ENCODE results near the gene GPN3.

Gene GPN3

GRCh38 chr12:110468214-110469048 is at the start of gene GPN3, which contains the start of gene FAM216A:
Gene GPN3 (minus strand): TSS chr12:110468257. CDS start chr12:110468203, 54 bp downstream.
Gene FAM216A (plus strand): TSS chr12:110468845. CDS start chr12:110468876, 31 bp downstream.
- H3K36me3 ChIP-seq (replicated peaks), result peaks cover 15% of the 10 kb centered on the region
- DNase-seq (ENCODE audit: low spot score in 2 of 2), result peak; percentile 97 to 99
- no peaks in the 10 kb centered on the region for H3K9me3 ChIP-seq
- H3K27me3 ChIP-seq (ENCODE audit: low read depth), result no peaks in the 10 kb centered on the region
- peak within 1 kb of the TSS; percentile 60 for H3K4me3 ChIP-seq
- peaks cover 17% of the 10 kb centered on the region for H3K4me1 ChIP-seq
- in situ Hi-C loops (cut with MboI; ENCODE audit: low sequenced_read_pairs), result loop anchor here (10.0 kb wide), 2 partner anchors 136 to 356 kb away; no protein-coding TSS in a partner anchor

GRCh38 chr12:110516995-110517394 is 48.9 kb upstream of the GPN3 start:
- no peaks in the 10 kb centered on the region for H3K27me3 ChIP-seq (ENCODE audit: low read depth)
- in situ Hi-C loops (cut with MboI; ENCODE audit: low sequenced_read_pairs), result no loop called here
- no peaks in the 10 kb centered on the region for H3K9me3 ChIP-seq
- DNase-seq (ENCODE audit: low spot score in 2 of 2), result no peak
- H3K4me1 ChIP-seq, result no peaks in the 10 kb centered on the region
- H3K4me3 ChIP-seq, result no peak overlapping the region
- H3K36me3 ChIP-seq (replicated peaks), result no peaks in the 10 kb centered on the region

DNA sequence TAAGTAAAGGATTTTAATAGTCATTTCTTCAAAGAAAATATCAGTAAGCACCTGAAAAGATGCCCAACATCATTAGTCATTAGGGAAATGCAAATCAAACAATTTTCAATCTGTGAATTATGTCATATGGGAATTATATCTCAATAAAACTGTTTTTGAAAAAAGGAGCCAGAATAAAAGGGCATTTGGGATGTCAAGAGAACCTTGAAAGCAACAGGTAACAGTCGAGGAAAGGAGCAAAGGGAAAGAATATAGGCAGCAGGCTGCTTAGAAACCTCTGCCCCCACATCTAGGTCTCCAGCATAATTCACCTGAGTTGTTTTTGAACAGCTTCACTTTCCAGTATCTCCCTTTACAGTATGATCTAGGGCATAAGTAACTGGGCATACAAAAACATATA is 46.3 kb upstream of the GPN3 start:
- Histone ChIP-seq H3K4me1 (no peaks in the 10 kb centered on the region), H3K36me3 (replicated peaks) (no peaks in the 10 kb centered on the region), H3K27me3 (ENCODE audit: low read depth) (no peaks in the 10 kb centered on the region), H3K4me3 (no peak overlapping the region), H3K9me3 (no peaks in the 10 kb centered on the region)
- in situ Hi-C loops (cut with MboI; ENCODE audit: low sequenced_read_pairs), result no loop called here
- DNase-seq (ENCODE audit: low spot score in 2 of 2), result no peak

DNA sequence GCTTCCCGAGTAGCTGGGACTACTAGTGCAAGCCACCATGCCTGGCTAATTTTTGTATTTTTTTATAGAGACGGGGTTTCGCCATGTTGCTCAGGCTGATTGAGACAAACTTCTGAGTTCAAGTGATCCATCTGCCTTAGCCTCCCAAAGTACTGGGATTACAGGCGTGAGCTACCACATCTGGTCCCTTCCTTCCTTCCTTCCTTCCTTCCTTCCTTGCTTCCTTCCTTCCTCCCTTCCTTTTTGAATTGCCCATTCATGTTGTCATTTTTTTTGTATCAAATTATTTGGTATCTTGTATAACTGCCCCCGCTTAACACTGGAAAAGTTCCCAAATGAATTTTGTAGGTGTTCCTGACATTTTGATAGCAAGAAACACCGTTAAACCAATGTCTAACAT is 45.8 kb upstream of the GPN3 start:
- no peak for DNase-seq (ENCODE audit: low spot score in 2 of 2)
- H3K4me1 ChIP-seq, result no peaks in the 10 kb centered on the region
- no peaks in the 10 kb centered on the region for H3K36me3 ChIP-seq (replicated peaks)
- no peak overlapping the region for H3K4me3 ChIP-seq
- in situ Hi-C loops (cut with MboI; ENCODE audit: low sequenced_read_pairs), result no loop called here
- no peaks in the 10 kb centered on the region for H3K27me3 ChIP-seq (ENCODE audit: low read depth)
- H3K9me3 ChIP-seq, result no peaks in the 10 kb centered on the region

- in situ Hi-C loops (cut with MboI; ENCODE audit: low sequenced_read_pairs), result no loop called here
Measured at GRCh38 chr12:110508071-110508586, 40.1 kb upstream of the GPN3 start.

GRCh38 chr12:110505332-110505731 is 37.3 kb upstream of the GPN3 start:
- H3K27me3 ChIP-seq (ENCODE audit: low read depth), result no peaks in the 10 kb centered on the region
- no peak overlapping the region for H3K4me3 ChIP-seq
- no peaks in the 10 kb centered on the region for H3K36me3 ChIP-seq (replicated peaks)
- no peaks in the 10 kb centered on the region for H3K9me3 ChIP-seq
- in situ Hi-C loops (cut with MboI; ENCODE audit: low sequenced_read_pairs), result no loop called here
- peaks cover 3% of the 10 kb centered on the region for H3K4me1 ChIP-seq
- no peak for DNase-seq (ENCODE audit: low spot score in 2 of 2)

More at GRCh38 chr12:110508071-110508586, 40.1 kb upstream of the GPN3 start:
- no peak for DNase-seq (ENCODE audit: low spot score in 2 of 2)
- no peaks in the 10 kb centered on the region for H3K27me3 ChIP-seq (ENCODE audit: low read depth)
- H3K36me3 ChIP-seq (replicated peaks), result no peaks in the 10 kb centered on the region
- no peaks in the 10 kb centered on the region for H3K4me1 ChIP-seq
- no peaks in the 10 kb centered on the region for H3K9me3 ChIP-seq
- no peak overlapping the region for H3K4me3 ChIP-seq

DNA sequence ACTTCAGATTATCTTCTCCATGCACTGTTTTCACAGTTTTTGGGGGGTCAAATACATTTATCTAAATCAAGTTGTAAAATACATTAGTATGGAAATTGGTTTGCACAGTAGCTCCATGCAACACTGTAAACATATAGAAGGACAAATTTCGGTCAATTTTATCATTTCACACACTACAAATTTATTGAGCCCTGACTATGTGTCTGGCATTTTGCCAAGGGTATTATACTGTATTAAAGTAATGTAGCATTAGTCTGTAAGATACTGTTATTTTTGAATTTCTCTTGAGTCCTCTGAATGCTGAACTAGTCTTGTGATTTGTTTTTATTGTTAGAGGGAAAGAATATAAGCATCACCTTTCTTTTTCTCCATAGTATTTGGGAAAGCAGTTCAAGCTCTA is 35.4 kb upstream of the GPN3 start:
- peaks cover 1% of the 10 kb centered on the region for H3K36me3 ChIP-seq (replicated peaks)
- in situ Hi-C loops (cut with MboI; ENCODE audit: low sequenced_read_pairs), result no loop called here

GRCh38 chr12:110501752-110502738 is 34.0 kb upstream of the GPN3 start, which contains the start of the genes RAD9B and VPS29:
Gene RAD9B (plus strand): TSS chr12:110502331. CDS start chr12:110502338, 7 bp downstream.
Gene VPS29 (minus strand): TSS chr12:110502111. CDS start chr12:110502051, 60 bp downstream.
- peak; percentile 97 to 99 for DNase-seq (ENCODE audit: low spot score in 2 of 2)
- Histone ChIP-seq H3K4me3 (peak within 1 kb of the TSS; percentile 93), H3K4me1 (peaks cover 21% of the 10 kb centered on the region), H3K27me3 (ENCODE audit: low read depth) (no peaks in the 10 kb centered on the region), H3K9me3 (no peaks in the 10 kb centered on the region), H3K36me3 (replicated peaks) (peaks cover 4% of the 10 kb centered on the region)
- in situ Hi-C loops (cut with MboI; ENCODE audit: low sequenced_read_pairs), result no loop called here

More for the DNA sequence above, 35.4 kb upstream of the GPN3 start:
- Histone ChIP-seq H3K4me3 (no peak overlapping the region), H3K4me1 (peaks cover 18% of the 10 kb centered on the region), H3K9me3 (no peaks in the 10 kb centered on the region), H3K27me3 (ENCODE audit: low read depth) (no peaks in the 10 kb centered on the region)
- no peak for DNase-seq (ENCODE audit: low spot score in 2 of 2)

- Histone ChIP-seq H3K4me1 (peaks cover 21% of the 10 kb centered on the region), H3K36me3 (replicated peaks) (peaks cover 8% of the 10 kb centered on the region), H3K27me3 (ENCODE audit: low read depth) (no peaks in the 10 kb centered on the region), H3K4me3 (peak overlapping the region; percentile 93), H3K9me3 (no peaks in the 10 kb centered on the region)
- DNase-seq (ENCODE audit: low spot score in 2 of 2), result peak; percentile 47 to 58
- in situ Hi-C loops (cut with MboI; ENCODE audit: low sequenced_read_pairs), result no loop called here
Measured at GRCh38 chr12:110501399-110501751, 33.3 kb upstream of the GPN3 start.

DNA sequence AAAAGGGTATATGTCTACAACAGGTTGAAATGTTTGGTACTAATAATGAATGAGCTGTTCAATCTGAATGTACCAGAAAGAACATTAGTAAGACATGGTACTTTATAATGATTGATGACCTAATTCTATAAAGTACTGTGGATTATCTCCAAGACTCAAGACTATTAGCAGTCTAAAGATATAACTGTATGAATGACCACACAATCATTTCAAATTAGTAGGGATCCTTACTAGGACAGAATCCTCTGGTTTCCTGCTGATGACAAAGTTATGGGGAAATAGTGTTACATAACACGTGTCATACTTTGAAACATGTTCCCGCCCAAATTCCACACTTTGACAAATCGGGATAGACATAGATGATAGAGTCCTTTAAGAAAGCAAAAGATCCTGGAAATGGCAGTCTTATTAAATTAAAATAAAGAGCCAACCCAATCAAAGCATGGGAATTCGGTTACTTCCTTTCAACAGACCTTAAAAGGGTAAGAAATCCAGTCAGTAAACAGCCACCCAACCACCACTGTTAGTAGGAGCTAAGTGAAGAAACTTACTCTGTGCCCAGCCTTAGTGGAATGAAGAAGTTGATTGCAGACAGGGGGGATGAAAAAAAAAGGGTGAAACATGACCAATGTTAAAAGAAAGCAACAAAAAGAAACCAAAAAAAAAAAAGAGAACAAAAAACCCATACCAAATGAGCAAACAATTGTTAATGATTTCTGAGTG is 31.1 kb upstream of the GPN3 start:
- in situ Hi-C loops (cut with MboI; ENCODE audit: low sequenced_read_pairs), result no loop called here
- Histone ChIP-seq H3K27me3 (ENCODE audit: low read depth) (no peaks in the 10 kb centered on the region), H3K4me3 (no peak overlapping the region), H3K4me1 (peaks cover 21% of the 10 kb centered on the region), H3K36me3 (replicated peaks) (peaks cover 29% of the 10 kb centered on the region), H3K9me3 (no peaks in the 10 kb centered on the region)
- DNase-seq (ENCODE audit: low spot score in 2 of 2), result no peak

DNA sequence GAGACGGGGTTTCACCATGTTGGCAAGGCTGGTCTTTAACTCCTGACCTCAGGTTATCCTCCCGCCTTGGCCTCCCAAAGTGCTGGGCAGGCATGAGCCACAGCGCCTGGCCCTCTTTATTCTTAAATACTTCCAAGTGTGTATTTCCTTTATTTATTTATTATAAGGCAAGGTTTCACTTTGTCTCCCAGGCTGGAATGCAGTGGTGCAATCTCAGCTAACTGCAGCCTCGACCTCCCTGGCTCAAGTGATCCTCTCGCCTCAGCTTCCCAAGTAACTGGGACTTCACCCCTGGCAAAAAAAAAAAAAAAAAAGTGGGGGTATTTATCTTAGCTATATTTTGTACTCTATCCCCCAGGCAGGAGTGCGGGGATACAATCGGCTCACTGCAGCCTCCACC is 7.4 kb upstream of the GPN3 start:
- H3K4me1 ChIP-seq, result peaks cover 7% of the 10 kb centered on the region
- no peaks in the 10 kb centered on the region for H3K27me3 ChIP-seq (ENCODE audit: low read depth)
- in situ Hi-C loops (cut with MboI; ENCODE audit: low sequenced_read_pairs), result no loop called here
- DNase-seq (ENCODE audit: low spot score in 2 of 2), result no peak
- no peak overlapping the region for H3K4me3 ChIP-seq
- peaks cover 38% of the 10 kb centered on the region for H3K36me3 ChIP-seq (replicated peaks)
- no peaks in the 10 kb centered on the region for H3K9me3 ChIP-seq

DNA sequence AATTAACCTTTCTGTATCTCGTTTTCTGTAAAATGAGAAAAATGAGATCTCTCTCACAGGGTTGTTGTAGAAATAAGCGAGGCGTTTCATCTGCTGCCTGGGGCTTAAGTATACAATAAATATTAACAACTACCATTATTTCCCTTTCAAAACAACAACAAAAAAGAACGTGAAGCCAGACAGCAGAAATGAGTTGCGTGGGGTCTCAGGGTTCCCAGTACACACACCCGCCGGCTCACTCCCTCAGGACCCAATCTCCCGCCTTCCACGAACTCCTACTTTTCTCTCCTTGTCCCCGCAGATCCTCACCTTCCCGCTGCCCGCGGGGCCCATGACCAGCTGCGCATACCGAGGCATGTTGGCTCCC is 227 bp downstream of the GPN3 start:
- no peak for DNase-seq (ENCODE audit: low spot score in 2 of 2)
- Histone ChIP-seq H3K4me3 (peak overlapping the region; percentile 60), H3K36me3 (replicated peaks) (peaks cover 10% of the 10 kb centered on the region), H3K4me1 (peaks cover 12% of the 10 kb centered on the region), H3K27me3 (ENCODE audit: low read depth) (no peaks in the 10 kb centered on the region), H3K9me3 (no peaks in the 10 kb centered on the region)
- in situ Hi-C loops (cut with MboI; ENCODE audit: low sequenced_read_pairs), result loop anchor here (10.0 kb wide), 2 partner anchors 137 to 357 kb away; no protein-coding TSS in a partner anchor

DNA sequence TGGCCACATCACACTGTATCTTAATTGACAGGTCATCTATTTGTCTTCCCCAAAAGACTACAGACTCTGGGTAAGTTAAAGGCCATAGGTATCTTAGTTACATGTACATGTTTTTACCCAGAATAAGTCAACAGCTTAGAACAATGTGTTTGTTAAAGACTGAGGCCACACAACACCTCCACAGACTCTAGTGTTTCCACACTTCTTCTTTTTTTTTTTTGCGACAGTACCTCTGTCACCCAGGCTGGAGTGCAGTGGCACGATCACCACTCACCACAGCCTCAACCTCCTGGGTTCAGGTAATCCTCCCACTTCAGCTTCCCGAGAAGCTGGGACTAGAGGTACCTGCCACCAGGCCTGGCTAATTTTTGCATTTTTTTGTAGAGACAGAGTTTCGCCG is 1.3 kb downstream of the GPN3 start:
- no peaks in the 10 kb centered on the region for H3K27me3 ChIP-seq (ENCODE audit: low read depth)
- peaks cover 10% of the 10 kb centered on the region for H3K36me3 ChIP-seq (replicated peaks)
- in situ Hi-C loops (cut with MboI; ENCODE audit: low sequenced_read_pairs), result loop anchor here (10.0 kb wide), 2 partner anchors 138 to 358 kb away; no protein-coding TSS in a partner anchor
- peaks cover 12% of the 10 kb centered on the region for H3K4me1 ChIP-seq
- peak overlapping the region; percentile 60 for H3K4me3 ChIP-seq
- H3K9me3 ChIP-seq, result no peaks in the 10 kb centered on the region
- DNase-seq (ENCODE audit: low spot score in 2 of 2), result no peak

Measured in HAP-1 (cell line).